Hematopoietic multipotent progenitor cell treated with erythropoietin and hydrocortisone succinate and interleukin-3 and kit ligand, for 8 days (in vitro differentiated cells): Measurements from ENCODE around the gene COX8C.
"Not testable (repeated sequence)": the region's sequence is repeated elsewhere in the genome, so short reads cannot be mapped to it uniquely, and the experiment has no call there.

Experiments used
- DNase-seq: peaks from one replicate; pipeline ENCODE4 v3.0.0-alpha.2; 2015

COX8C gene

DNA sequence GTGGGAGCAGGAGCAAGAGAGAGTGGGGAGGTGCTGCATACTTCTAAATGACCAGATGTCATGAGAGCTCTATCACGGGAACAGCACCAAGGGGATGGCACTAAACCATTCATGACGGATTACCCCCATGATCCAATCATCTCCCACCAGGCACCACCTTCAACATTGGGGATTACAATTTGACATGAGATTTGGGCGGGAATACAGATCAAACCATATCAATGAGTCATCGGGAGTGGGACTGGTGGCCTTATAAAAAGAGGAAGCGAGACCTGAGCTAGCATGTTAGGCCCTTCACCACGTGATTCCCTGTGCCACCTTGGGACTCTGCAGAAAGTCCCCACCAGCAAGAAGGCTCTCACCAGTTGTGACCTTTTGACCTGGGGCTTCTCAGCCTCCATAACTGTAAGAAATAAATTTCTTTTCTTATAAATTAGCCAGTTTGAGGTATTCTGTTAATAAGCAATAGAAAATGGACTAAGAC lies 28.7 kb downstream of the COX8C start:
- no peak for DNase-seq

DNA sequence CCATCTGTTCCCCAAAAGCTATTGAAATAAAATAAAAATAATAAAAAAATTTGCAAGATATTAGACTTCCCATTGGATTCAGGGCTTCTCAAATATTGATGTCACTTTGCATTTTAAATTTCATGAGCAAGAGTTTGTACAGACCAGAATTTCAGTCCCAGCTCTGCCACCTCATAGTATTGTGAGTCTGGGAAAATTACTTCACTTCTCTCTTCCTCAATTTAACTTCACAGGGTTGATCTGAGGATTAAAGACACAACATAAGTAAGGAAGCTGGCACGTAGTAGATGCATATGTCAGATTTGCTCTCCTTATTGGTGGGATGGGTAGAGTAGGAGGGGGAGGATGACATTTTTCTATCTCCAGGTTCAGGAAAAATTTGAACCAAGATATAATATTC lies 32.8 kb downstream of the COX8C start:
- no peak for DNase-seq

DNA sequence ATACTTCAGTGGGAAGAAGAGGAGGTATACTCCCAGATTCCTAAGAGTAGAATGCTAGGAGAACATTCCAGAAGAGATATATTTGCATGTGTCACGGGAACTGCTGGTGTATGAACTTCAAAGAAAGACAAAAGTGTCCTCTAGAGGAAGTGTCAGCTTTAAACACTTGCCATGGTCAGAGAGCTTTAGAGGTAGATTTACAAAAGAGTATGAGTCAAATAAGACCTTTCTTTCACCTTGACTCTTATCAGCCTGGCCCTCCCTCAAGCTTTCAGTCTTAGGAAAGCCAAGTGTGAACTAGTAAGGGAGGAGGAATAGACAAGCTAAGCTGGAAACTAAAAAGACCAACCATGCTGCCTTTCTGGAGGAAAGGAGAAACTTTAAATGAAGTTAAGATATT lies 34.7 kb downstream of the COX8C start:
- no peak for DNase-seq

DNA sequence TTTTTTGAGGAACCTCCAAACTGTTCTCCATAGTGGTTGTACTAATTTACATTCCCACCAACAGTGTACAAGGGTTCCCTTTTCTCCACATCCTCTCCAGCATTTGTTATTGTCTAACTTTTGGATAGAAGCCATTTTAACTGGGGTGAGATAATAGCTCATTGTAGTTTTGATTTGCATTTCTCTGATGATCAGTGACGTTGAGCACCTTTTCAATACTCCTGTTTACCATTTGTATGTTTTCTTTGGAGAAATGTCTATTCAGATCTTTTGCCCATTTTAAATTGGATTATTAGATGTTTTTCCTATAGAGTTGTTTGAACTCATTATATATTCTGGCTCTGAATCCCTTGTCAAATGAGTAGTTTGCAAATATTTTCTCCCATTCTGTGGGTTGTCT lies 37.3 kb downstream of the COX8C start:
- not testable (repeated sequence) for DNase-seq

DNA sequence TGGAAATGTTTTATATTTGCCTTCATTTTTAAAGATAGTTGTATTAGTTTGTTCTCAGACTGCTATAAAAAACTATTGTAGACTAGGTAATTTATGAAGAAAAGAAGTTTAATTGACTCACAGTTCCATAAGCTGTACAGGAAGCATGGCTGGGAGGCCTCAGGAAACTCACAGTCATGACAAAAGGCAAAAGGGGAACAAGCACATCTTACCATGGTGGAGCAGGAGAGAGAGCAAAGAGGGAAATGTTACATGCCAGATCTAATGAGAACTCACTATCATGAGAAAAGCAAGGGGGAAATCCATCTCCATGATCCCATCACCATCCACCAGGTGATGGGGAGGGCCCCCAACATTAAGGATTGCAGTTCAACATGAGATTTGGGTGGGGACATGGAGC lies 48.2 kb downstream of the COX8C start:
- DNase-seq: no peak

DNA sequence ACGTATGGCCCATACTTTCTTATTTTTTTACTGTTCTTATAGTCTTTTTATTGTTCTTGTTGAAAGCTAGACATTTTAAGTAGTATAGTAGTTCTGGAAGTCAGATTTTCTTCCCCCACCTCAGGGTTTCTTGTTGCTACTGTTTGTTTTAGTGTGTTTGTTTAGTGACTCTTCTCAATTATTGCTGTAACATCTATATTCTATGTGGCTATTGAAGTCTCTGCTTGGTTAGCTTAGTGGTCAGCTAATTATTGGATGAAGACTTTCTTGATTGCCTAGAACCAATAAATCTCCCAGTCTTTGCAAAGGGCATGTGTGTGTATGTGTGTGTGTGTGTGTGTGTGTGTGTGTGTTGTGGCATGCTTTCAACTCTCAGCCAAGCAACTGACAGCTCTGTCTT lies 49.5 kb downstream of the COX8C start:
- DNase-seq: no peak
